ENCODE results near the gene SPATA21.

- no peak for TF ChIP-seq POLR2AphosphoS5 (IDR thresholded peaks at IDR 0.05; ENCODE audit: insufficient read depth, low read depth, low read length)
- TF ChIP-seq, protein P1, sequence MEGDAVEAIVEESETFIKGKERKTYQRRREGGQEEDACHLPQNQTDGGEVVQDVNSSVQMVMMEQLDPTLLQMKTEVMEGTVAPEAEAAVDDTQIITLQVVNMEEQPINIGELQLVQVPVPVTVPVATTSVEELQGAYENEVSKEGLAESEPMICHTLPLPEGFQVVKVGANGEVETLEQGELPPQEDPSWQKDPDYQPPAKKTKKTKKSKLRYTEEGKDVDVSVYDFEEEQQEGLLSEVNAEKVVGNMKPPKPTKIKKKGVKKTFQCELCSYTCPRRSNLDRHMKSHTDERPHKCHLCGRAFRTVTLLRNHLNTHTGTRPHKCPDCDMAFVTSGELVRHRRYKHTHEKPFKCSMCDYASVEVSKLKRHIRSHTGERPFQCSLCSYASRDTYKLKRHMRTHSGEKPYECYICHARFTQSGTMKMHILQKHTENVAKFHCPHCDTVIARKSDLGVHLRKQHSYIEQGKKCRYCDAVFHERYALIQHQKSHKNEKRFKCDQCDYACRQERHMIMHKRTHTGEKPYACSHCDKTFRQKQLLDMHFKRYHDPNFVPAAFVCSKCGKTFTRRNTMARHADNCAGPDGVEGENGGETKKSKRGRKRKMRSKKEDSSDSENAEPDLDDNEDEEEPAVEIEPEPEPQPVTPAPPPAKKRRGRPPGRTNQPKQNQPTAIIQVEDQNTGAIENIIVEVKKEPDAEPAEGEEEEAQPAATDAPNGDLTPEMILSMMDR (IDR thresholded peaks at IDR 0.05; ENCODE audit: extremely low read depth in 1 of 2, insufficient read depth in 1 of 2, low read depth in 1 of 2, low read length in 2 of 2) = no peak
These were observed 3.2 kb downstream of the SPATA21 start for GRCh38 chr1:16434007-16434406.
